NCI-H526 treated with DMSO at 0.1 percent for 48 hours (cell line): ENCODE results near the gene CFB.
"Not testable (repeated sequence)": the region's sequence is repeated elsewhere in the genome, so short reads cannot be mapped to it uniquely, and the experiment has no call there.

Experiments
- DNase-seq: peaks from one replicate; lab custom pipeline; 2025; lab: John Stamatoyannopoulos, UW

The CFB gene

DNA sequence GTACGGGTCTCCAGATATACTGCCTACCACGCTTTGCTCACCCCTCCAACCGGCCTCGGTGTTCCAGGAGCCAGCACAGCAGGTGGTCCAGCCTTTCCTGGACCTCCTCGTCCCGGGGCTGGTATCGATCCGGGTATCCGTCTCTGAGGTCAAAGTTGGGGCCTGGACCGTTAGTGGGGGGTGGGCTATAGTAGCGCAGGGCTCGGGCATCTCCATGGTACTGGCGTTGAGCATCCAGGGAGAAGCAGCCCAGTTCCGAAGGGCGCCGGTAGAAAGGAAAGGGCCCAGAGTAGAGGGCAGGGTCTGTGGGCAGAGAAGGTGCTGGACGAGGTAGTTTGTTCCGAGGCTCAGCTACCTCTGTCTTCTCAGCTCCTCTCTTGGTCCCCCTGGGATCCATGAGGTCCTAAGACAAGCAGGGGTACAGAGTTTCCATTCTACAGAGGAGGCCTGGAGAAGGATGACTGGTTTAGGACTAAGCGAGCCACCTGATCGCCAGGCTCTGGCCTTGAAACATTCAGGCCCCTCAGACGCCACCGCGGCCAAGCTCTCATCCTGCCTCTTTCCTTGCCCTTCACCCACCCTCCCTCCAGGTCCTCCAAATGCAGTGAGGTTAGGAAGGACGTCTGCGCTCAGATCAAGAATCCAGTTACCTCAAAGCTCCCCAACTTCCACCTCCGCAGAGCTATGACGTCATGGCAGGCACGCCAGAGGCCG lies 25.5 kb downstream of the CFB start:
- no peak for DNase-seq

DNA sequence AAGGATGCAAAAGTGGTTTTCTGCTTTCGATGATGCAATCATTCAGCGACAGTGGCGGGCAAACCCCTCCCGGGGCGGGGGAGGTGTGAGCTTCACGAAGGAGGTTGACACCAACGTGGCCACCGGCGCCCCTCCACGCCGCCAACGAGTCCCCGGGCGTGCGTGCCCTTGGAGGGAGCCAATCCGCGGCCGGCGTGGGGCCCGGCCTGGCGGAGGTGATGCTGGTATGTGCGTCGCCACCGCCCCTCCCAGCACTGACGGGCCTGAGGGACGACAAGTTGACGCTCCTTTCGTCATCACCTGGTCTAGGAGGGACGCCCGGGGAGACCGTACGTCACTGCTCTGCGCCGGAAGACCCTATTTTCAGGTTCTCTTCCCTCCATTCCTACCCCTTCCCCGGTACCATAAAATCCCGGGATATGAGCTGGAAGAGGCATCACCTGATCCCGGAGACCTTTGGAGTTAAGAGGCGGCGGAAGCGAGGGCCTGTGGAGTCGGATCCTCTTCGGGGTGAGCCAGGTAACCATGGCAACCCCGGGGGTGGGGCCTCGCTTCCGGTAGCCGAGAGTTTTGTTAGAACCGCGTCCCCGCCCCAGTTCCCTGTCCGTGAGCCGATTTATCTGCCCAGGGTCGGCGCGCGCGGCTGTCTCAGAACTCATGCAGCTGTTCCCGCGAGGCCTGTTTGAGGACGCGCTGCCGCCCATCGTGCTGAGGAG lies 26.3 kb downstream of the CFB start, which contains the start of gene DXO:
Gene DXO (minus strand): TSS at position 146 of the 716 bp plus-strand sequence. CDS start 463 bp downstream, outside the sequence.
- peak; percentile 92 for DNase-seq

DNA sequence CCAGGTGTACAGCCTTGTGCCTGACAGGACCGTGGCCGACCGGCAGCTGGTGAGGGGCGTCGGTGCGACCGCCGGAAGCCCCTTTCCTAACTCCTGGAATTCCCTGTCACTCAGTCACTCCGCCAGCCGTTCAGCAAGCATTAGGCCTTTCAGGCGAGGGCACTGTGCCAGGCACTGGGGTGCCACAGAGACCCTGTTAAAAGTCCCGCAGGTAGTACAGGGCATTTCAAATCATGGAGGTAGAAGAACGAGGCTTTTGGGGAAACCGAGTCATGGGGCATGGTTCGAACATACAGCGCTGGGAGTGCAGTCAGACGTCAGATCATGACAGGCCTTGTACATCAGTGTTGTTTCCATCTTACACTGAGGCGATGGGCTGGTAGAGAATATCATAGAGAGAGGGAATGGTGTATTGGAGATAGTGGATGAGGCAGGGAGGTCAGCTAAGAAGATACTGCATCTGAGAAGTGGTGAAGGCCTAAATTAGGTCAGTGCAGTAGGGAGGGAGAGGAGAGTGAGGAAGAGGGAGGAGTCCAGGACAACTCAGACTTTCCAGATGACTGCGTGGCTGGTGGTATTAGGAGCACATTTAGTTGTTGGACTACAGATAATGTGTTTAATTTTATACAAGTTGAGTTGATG lies 26.9 kb downstream of the CFB start:
- no peak for DNase-seq

DNA sequence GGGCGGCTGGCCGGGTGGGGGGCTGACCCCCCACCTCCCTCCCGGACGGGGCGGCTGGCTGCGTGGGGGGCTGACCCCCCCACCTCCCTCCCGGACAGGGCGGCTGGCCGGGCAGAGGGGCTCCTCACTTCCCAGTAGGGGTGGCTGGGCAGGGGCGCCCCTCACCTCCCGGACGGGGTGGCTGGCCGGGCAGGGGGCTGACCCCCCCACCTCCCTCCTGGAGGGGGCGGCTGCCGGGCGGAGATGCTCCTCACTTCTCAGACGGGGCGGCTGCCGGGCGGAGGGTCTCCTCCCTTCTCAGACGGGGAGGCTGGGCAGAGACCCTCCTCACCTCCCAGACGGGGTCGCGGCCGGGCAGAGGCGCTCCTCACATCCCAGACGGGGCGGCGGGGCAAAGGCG lies 30.2 kb downstream of the CFB start:
- not testable (repeated sequence) for DNase-seq

DNA sequence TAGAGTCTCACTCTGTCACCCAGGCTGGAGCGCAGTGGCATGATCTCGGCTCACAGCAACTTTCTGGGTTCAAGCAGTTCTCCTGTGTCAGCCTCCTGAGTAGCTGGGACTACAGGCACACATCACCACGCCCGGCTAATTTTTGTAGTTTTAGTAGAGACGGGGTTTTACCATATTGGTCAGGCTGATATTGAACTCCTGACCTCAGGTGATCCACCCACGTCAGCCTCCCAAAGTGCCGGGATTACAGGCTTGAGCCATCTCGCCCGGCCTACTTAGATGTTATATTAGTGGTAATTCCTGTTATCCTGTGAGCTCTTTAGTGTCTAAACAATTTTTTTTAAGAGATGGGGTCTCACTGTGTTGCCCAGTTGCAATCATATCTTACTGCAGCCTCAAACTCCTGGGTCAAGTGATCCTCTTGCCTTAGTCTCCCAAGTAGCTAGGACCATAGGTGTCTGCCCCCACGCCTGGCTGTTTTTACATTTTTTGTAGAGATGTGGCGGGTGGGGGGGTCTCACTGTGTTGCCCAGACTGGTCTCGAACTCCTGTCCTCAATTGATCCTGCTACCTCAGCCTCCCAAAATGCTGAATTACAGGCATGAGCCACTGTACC lies 32.0 kb downstream of the CFB start:
- no peak for DNase-seq

DNA sequence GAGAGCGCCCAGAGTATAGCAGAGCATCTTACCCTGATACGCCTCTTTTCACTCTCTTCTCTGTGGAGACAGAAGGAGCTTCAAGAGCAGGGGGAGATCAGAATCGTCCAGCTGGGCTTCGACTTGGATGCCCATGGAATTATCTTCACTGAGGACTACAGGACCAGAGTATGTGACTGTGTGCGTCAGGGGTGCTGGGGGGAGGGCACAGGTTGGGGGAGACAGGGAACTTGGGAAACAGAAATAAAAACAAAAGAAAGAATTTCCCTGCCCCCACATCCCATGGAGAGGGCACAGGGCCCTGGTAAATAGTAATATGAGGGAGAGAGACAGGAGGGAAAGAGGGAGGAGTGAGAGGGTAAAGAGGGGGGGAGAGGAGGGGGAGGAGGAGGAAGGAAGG lies 32.9 kb downstream of the CFB start:
- DNase-seq: no peak

DNA sequence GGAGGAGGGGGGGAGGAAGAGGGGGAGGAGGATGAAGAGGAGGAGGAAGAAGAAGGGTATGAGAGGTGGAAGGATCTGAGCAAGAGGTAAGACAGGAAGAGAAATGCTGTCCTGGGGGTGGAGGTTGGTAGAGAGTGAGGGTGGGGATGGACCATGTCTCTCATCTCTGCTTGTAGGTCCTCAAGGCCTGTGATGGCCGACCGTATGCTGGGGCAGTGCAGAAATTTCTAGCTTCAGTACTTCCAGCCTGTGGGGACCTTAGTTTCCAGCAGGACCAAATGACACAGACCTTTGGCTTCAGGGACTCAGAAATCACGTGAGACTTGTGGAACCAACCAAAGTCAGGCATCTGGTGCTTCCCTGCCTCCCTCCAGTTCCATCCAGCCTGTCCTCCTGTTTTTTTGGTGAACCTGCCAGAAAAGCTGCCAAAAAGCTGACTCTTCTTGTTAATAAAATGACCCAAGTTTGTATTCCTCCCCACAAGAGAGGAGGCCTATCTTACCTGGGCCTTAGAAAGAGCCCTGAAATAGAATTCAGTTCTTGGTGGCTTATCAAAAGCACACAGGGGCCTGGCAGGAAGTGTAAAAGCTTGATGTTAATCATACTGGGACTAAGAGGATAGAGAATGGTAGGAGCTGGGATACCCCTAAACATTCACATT lies 33.5 kb downstream of the CFB start:
- no peak for DNase-seq

DNA sequence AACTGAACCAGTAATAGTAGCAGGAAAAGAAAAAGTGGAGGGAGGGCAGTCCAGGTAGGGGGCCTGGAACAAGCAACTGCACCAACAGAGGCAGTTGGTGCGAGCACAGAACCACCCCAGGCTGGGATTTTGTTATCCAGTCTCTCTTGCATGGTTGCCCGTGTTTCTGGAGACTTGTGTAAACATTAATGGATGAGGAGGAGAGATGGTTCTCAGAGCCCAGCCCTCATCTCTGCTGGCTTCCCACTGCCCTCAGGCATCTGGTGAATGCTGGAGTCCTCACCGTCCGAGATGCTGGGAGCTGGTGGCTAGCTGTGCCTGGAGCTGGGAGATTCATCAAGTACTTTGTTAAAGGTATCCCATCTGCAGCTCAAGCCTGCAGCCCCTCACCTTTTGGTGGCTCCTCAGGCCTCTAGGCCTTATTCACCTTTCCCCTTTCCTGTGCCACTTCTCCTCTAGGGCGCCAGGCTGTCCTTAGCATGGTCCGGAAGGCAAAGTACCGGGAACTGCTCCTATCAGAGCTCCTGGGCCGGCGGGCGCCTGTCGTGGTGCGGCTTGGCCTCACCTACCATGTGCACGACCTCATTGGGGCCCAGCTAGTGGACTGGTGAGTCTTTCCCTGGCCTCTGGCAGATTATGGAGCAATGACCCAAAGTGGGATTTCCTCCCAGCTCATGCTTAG lies 34.4 kb downstream of the CFB start:
- DNase-seq: not testable (repeated sequence)

DNA sequence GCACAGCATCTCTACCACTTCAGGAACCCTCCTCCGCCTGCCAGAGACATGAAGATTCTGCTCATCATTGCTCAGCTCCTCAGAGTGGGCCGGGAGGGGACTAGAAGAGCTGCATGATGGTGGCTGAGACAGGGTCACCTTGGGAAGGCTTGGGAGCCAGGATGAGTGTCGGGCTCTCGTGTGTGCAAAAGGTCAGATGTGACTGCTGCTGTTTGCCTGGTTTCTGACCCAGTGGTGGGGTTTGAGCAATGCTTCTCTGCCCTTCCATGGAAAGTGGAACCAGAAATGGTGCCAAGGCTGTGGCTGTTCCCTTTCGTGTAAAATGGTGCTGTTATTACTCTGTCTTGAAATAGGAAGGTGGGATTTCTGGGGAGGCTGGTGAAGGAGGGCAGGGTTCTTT lies 35.1 kb downstream of the CFB start:
- DNase-seq: not testable (repeated sequence)

DNA sequence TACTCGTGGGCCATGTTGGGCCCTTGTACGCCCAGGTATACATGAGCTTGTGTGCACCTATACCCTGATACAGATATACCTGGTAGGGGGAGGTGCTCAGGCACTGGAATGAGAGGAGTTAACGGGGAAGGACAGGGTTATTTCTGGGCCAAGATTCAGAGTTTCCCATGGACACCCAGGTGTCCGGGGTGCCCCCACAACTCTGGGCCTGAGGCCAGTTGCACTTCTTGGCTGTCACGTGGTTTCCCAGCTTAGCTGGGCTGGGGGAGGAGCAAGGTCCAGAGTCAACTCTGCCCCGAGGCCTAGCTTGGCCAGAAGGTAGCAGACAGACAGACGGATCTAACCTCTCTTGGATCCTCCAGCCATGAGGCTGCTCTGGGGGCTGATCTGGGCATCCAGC lies 35.8 kb downstream of the CFB start, which contains the start of gene C4A:
Gene C4A (plus strand): TSS at position 314 of the 400 bp plus-strand sequence. CDS start 51 bp downstream, at position 365.
- DNase-seq: not testable (repeated sequence)

DNA sequence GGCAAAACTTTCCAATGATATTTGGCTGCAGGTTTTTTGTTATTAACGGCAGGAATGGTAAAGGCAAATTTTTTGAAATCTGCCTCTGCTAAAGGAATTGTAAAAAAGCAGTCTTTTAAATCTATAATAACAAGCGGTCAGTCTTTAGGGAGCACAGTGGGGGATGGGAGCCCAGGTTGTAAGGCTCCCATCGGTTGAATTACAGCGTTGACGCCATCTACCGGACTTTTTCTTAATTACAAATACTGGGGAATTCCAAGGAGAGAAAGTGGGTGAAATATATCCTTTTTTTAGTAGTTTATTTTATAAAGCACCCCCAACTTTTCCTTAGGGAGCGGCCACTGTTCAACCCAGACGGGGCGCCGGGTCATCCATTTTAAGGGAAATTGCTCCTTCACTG lies 43.5 kb downstream of the CFB start:
- not testable (repeated sequence) for DNase-seq

DNA sequence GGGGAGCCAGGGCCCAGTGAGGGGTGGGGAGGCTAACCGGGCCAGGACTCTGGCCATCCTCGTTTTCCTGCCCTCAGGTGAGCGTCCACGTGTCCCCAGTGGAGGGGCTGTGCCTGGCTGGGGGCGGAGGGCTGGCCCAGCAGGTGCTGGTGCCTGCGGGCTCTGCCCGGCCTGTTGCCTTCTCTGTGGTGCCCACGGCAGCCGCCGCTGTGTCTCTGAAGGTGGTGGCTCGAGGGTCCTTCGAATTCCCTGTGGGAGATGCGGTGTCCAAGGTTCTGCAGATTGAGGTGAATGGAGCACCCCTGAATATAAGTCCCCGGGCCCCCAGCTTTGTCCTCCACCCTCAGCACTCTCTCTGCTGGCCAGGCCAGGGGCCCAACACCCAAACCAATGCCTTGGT lies 48.5 kb downstream of the CFB start:
- DNase-seq: not testable (repeated sequence)

DNA sequence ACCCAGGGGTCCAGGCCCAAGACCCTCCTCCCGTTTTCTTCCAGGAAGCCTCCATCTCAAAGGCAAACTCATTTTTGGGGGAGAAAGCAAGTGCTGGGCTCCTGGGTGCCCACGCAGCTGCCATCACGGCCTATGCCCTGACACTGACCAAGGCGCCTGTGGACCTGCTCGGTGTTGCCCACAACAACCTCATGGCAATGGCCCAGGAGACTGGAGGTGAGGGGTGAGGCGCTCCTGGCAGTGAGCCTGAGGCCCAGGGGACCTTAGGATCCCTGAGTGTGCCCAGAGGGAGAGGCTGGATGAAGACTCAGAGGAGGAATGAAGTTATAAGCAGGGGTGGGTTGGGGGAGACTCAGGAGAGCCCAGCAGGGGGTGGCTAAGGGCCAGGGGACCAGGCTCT lies 50.5 kb downstream of the CFB start:
- DNase-seq: not testable (repeated sequence)
